GM21529 (cell line): ENCODE measurements around the gene DLEU7.
A peak's percentile ranks its signal among the peaks of the same experiment; 100 is the strongest.

ENCODE experiments used
- ATAC-seq: cut with Tn5 transposase; IDR thresholded peaks from one replicate; pipeline ENCODE4 v1.9.1; 2021; ENCODE audit not compliant: unreplicated experiment

DLEU7 gene

DNA sequence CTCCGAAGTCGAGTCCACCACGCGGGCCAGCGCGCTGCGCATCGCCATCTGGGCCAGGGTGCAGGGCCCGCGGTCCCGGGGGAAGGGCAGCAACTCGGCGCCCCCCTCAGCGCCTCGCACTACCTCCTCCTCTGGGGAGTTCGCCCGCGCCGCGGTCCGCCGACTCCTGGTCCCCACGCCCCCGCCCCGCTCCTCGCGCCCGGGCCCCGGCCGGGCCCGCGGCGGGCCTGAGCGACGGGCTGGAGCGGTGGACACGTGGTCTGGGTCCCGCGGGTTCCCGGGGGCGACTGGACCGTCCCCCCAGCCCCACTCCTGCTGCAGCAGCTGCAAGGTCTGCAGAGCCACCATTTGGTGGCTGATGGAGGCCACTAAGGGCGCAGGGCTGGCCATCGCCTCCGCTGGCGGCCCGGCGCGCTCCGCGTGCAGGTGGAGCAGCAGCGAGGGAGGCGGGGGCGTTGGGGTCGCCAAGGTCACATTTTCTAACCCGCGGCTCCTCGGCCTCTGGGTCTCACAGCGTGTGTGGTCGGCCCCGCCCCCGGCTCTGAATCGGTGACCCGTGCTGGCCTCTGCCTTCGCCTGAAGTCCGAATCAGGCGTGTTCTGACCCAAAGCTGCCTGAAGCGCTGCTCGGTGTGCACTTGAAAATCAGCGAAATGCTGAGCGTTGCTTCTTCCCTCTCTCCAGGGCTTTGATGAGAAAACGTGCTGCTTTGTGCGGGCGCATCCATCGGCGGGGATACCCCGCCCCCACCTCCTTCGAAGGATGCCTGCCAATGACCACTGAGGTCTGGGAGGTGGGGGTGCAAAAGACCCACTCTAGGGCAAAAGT lies at the start of gene DLEU7:
DLEU7 (minus strand) TSS at position 436 of the 827 bp plus-strand sequence; CDS start at position 390, 46 bp downstream.
- ATAC-seq: no peak

- ATAC-seq: peak; percentile 33
Observed at GRCh38 chr13:50892210-50892944, 48.9 kb upstream of the DLEU7 start.

GRCh38 chr13:50891206-50891605 lies 47.7 kb upstream of the DLEU7 start:
- ATAC-seq: no peak

DNA sequence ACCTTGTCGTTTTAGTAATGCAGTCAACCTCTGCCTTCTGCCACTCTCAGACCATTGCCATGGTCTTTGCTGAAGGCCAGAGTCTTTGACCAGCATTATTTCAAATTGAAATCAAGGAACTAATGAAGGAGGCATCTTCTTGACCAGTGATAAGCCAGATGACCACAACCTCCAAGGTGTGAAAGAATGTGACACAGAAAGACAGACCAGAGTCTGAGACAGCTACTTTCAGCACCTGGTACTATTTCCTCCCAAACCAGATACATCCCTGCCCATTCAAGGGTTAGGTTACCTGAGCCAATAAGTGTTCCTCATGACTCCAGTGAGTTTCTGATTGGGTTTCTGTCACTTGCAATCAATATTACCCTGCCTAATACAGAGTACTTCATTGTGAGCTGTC lies 45.8 kb upstream of the DLEU7 start:
- no peak for ATAC-seq

- ATAC-seq: no peak
Observed at GRCh38 chr13:50888362-50888761, 44.9 kb upstream of the DLEU7 start.

DNA sequence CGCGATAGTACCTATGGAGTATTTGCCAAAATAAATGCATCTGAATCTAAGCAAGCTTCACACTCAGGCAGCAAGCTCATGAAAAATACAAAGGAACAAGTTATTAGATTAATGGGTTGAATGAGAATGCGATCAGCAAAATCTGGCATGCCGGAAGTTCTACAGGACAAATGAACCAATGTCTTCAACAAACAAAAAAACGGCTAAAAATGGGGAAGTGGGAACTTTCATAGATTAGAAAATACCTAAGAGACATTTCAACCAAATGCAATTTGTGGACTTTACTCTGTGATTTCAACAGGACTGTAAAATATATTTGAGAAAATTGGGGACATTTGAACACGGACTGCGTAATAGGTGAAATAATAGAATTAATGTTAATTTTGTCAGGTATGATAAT lies 43.7 kb upstream of the DLEU7 start:
- no peak for ATAC-seq

DNA sequence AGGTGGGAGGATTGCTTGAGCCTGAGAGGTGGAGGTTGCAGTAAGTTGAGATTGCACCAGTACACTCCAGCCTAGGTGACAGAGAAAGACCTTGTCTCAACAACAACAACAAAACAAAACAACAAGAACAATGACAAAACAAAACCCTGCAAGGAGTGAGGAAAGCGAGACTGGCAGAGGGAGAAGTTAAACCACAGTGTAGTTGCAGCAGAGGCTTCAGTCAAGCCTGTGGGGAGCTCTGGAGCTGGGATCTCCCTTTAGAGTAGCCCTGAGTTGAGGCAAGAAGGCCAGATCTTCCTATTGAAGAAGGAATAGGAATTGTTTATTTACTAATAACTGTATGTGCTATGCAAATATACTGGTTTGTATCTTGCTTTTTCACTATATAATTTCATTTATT lies 40.8 kb upstream of the DLEU7 start:
- no peak for ATAC-seq

DNA sequence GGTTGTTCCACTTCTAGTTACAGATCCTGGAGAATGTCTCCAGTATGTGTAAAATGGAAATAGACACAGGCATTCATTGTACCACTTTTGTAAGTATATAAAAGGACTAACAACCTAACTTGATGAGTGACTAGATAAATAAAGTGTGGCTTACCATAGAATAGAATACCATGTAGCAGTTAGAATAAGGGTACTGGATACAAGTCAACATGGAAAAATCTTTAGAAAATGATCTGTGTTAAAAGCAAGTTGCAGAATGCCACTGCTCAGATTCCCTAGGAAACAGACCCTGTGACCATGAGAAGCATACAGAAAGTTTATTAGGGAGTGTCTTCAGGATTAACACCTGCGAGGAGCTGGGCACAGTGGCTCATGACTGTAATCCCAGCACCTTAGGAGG lies 40.2 kb upstream of the DLEU7 start:
- no peak for ATAC-seq

DNA sequence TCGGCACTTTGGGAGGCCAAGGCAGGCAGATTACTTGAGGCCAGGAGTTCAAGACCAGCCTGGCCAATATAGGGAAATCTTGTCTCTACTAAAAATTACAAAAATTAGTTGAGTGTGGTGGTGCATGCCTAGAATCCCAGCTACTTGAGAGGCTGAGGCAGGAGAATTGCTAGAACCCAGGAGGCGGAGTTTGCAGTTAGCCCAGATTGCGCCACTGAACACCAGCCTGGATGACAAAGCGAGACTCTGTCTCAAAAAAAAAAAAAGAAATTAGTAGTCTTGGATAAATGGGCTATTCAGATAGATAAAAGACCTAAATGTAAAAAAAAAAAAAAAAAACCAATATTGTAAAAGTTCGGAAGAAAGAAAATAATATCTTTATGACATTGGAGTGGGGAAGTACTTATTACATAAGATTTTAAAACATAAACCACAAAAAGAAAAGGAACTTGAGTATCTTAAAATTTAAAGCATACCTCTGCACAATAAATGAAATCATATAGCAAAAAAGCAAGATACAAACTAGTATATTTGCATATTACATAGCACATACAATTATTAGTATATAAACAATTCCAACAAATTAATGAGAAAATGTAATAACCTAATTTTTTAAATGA lies 39.4 kb upstream of the DLEU7 start:
- no peak for ATAC-seq

DNA sequence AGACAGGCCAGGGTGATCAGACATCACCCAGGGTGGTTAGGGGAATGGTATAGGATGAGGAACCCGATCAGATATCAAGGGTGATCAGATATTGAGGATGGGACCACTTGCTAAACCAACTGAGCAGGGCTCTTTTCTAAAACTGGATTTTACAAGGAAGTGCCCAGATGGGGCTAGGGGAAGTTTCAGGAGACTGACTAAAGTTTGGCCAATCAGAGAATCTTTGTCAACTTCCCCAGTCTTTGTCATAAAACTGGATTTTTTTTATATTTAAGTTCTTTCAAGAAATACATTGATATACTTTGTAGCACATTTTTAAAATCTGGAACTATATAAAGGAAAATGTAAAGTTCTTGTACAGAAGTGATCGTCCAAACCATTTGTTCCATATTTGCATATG lies 30.5 kb upstream of the DLEU7 start:
- ATAC-seq: no peak

DNA sequence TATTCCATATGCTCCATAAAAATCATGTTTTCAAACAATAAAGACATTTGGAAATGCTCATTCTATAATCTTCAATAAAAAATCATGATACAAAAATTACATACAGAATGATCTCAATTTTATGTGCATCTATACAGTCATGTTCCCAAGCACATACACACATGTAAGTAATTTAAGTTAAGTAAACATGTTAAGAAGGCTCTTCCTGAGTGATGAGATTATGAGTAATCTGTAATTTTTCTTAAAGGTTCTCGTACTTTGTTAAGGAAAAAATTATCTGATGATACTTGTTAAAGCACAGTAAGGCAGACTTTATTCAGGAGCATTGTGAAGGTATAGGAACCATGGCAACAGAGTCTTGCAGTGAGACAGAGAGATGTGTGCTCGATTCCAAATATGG lies 30.0 kb upstream of the DLEU7 start:
- ATAC-seq: no peak

DNA sequence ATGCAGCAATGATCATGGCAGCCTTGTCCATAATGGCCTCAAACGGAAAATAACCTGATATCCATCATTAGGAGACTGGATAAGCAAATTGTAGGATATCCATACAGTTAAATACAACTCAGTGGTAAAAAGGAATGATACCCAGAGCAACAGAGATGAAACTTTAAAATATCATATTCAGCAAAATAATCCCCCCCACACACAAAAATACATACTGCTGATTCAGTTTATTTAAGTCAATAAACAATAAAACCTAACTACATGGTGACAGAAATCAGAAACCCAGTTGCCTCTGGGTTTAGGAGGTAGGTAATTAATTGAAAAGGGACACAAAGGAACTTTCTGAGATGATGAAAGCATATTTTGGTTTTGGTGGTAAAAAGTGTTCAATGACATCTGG lies 27.9 kb upstream of the DLEU7 start:
- ATAC-seq: no peak

DNA sequence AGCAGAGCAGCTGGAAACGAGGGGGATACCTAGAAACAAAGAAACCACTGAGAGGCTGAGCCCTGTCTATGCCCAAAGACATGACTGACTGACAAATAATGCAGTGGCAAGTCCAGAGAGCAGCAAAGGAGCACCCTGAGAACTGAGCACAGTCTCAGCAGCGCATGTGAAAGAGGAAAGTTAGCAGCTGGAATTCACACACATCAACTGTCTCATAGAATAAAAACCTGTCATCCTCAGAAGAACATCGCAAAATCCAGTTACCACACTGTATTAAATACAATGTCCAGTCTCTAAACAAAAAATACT lies 24.1 kb upstream of the DLEU7 start:
- ATAC-seq: no peak

DNA sequence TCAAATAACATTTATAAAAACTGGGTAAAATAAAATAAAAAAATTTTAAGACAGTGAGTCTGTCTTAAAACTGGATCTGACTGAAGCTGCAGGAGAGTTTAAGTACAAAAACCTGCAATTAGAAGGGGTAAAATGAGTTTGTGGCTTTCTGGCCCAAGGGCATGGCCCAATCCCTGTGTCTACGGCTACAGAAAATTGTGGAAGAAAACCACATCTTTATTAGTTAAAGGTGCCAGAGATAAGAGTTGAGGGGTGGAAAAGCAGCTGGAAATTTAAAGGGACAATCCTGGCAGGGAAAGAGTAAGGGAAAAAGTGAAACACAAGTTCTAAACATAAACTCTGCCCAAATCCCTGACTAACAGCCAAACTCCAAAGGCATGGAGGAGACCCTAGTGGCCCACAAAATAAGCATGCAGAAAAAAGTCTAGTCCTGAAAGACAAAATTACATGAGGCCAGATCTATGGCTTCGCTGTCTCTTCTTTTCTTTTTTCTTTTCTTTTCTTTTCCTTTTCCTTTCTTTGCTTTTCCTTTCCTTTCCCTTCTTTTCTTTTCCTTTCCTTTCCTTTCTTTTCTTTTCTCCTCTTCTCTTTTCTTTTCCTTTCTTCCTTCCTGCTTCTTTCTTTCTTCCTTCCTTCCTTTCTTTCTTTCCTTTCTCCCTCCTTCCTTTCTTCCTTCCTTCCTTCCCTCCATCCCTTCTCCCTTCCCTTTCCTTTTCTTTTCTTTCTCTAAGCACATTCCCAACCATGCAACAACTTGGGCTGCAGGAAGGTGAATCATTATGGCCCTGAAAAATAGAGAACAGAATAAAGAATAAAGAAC lies 23.5 kb upstream of the DLEU7 start:
- no peak for ATAC-seq

- no peak for ATAC-seq
Observed at GRCh38 chr13:50864492-50864891, 21.0 kb upstream of the DLEU7 start.

GRCh38 chr13:50855681-50856080 lies 12.2 kb upstream of the DLEU7 start:
- ATAC-seq: no peak

DNA sequence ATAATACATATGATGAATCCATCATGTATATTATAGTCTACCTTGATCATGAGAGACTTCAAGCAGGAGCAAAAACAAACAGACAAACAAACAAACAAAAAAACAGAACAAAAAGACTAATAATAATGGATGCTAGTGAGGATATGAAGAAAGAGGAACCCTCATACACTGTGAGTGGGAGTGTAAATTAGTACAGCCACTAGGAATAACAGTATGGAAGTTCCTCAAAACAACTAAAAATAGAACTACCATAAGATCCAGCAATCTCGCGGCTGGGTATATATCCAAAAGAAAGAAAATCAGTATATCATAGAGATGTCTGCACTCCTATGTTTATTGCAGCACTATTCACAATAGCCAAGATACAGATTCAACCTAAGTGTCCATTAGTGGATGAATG lies 7.0 kb upstream of the DLEU7 start:
- ATAC-seq: no peak

DNA sequence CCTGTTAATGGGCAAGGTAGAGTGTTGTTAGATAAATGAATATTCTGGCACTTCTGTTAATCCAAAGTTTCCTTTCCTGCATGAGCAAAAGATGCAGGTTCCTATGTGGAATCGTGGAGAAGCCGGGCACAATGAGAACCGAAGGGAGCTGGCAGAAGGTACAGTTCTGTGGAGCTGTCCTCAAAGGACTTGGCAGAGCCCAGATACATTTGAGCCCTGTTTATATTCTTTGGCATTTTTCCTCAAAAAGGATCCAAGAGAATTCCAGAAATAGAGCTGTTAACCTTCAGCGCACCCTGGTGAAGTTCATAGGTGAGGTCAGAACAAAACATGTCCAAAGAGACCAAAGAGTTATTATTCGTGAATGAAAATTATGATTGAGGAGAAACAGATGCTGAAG lies 4.0 kb upstream of the DLEU7 start:
- no peak for ATAC-seq

GRCh38 chr13:50846861-50847475 lies 3.5 kb upstream of the DLEU7 start:
- ATAC-seq: no peak

GRCh38 chr13:50845211-50845610 lies 1.7 kb upstream of the DLEU7 start:
- ATAC-seq: no peak
